B cell (primary cell): ENCODE results near the gene EVI2B. TPM values are rescaled to one million over a fixed set of nuclear protein-coding genes. Genes with fewer than 3 reads are reported as not detected.

ENCODE experiments used
- ATAC-seq: fragments of 200-7000 bp; cut with Tn5 transposase; one replicate; pipeline ENCODE4 v1.10.0; 2021; ENCODE audit warnings: low read depth, mild to moderate bottlenecking, moderate number of reproducible peaks, moderate library complexity
- CTCF ChIA-PET: fragments of 350-600 bp; sonication (Branson Sonifier 250); formaldehyde crosslinking; loops from one replicate; lab custom pipeline; 2021; ENCODE audit warnings: antibody characterized with exemption, inconsistent platforms; lab: Charles Lee
- POLR2A ChIA-PET: fragments of 350-600 bp; sonication (Branson Sonifier 250); formaldehyde crosslinking; loops from one replicate; lab custom pipeline; 2021; ENCODE audit warnings: antibody characterized with exemption; lab: Charles Lee
- DNase-seq: peaks from one replicate; pipeline ENCODE4 v3.0.0; 2013
- H2AFZ ChIP-seq: 2 replicates; pipeline ENCODE4 v1.6.1; 2012; ENCODE audit warnings: mild to moderate bottlenecking, low read depth, low read length; ENCODE audit not compliant: insufficient read depth, poor library complexity, severe bottlenecking
- H3K27ac ChIP-seq, 2 donors: 1 replicate in 1 of 2; 2 replicates in 1 of 2; pipeline ENCODE4 v1.5.1; 2012 to 2013; ENCODE audit warnings: low read length in 2 of 2, mild to moderate bottlenecking in 2 of 2, moderate library complexity in 1 of 2
- H3K27me3 ChIP-seq, 4 experiments: fragments of 200-600 bp in 1 of 4; sonication (generic) in 1 of 4; replicated peaks in 1 of 4; 1 replicate in 2 of 4; 2 replicates in 2 of 4; pipeline versions ENCODE4 v1.6.1 to v1.7.0; 2013 to 2016; ENCODE audit warnings: low read length in 3 of 4, mild to moderate bottlenecking in 2 of 4, mixed read lengths in 1 of 4, moderate library complexity in 1 of 4; ENCODE audit not compliant: insufficient read depth in 4 of 4, control insufficient read depth in 3 of 4; ENCODE audit errors: control extremely low read depth in 1 of 4
- H3K36me3 ChIP-seq, 2 experiments: replicated peaks in 1 of 2; 1 replicate in 1 of 2; 2 replicates in 1 of 2; pipeline versions ENCODE4 v1.6.1 to v1.7.1; 2013; ENCODE audit warnings: low read length in 1 of 2; ENCODE audit not compliant: insufficient read depth in 2 of 2, control insufficient read depth in 1 of 2; ENCODE audit errors: control extremely low read depth in 1 of 2, extremely low read depth in 1 of 2
- H3K4me1 ChIP-seq, 2 donors: fragments of 200-600 bp in 1 of 2; sonication (generic) in 1 of 2; 1 replicate in 1 of 2; 2 replicates in 1 of 2; pipeline versions ENCODE4 v1.5.1 to v1.6.1; 2013 to 2017; ENCODE audit warnings: low read length in 2 of 2; ENCODE audit not compliant: control insufficient read depth in 2 of 2, insufficient read depth in 2 of 2
- H3K4me2 ChIP-seq: replicated peaks from 2 replicates; pipeline ENCODE3; 2012; ENCODE audit warnings: mild to moderate bottlenecking, low read depth, low read length; ENCODE audit not compliant: poor library complexity, severe bottlenecking
- H3K4me3 ChIP-seq, 5 experiments: fragments of 200-600 bp in 1 of 5; sonication (generic) in 1 of 5; 1 replicate in 3 of 5; 2 replicates in 2 of 5; pipeline versions ENCODE4 v1.5.1 to v1.7.0; 2011 to 2016; ENCODE audit warnings: low read length in 4 of 5, mild to moderate bottlenecking in 4 of 5, low read depth in 2 of 5, control low read depth in 1 of 5, moderate library complexity in 1 of 5; ENCODE audit not compliant: insufficient read depth in 1 of 5; ENCODE audit errors: control extremely low read depth in 1 of 5, extremely low read depth in 1 of 5
- H3K79me2 ChIP-seq: fragments of 200-600 bp; sonication (generic); one replicate; pipeline ENCODE4 v1.6.0; 2016; ENCODE audit warnings: low read length; ENCODE audit not compliant: control insufficient read depth, insufficient read depth
- H3K9ac ChIP-seq: fragments of 200-600 bp; sonication (generic); 2 replicates; pipeline ENCODE4 v1.6.1; 2017; ENCODE audit warnings: mild to moderate bottlenecking, low read length, moderate library complexity
- H3K9me3 ChIP-seq, 3 donors: one replicate each; pipeline versions ENCODE4 v1.6.1 to v1.7.1; 2013; ENCODE audit warnings: low read length in 2 of 3; ENCODE audit not compliant: control insufficient read depth in 2 of 3, insufficient read depth in 1 of 3; ENCODE audit errors: control extremely low read depth in 1 of 3
- H4K20me1 ChIP-seq: 2 replicates; pipeline ENCODE4 v1.6.0; 2012; ENCODE audit warnings: mild to moderate bottlenecking, low read length; ENCODE audit not compliant: insufficient read depth, control insufficient read depth, poor library complexity, severe bottlenecking
- H3K27ac Mint-ChIP-seq: one replicate; pipeline ENCODE4 v1.8.0; 2021; ENCODE audit warnings: mixed read lengths
- H3K27me3 Mint-ChIP-seq: one replicate; pipeline ENCODE4 v1.8.0; 2021; ENCODE audit warnings: mixed read lengths
- H3K4me1 Mint-ChIP-seq: one replicate; pipeline ENCODE4 v1.8.0; 2021; ENCODE audit warnings: mixed read lengths
- H3K4me3 Mint-ChIP-seq: one replicate; pipeline ENCODE4 v1.8.0; 2021; ENCODE audit warnings: mixed read lengths
- H3K9me3 Mint-ChIP-seq: one replicate; pipeline ENCODE4 v1.8.0; 2022; ENCODE audit warnings: mixed read lengths; ENCODE audit not compliant: insufficient read depth
- EZH2 ChIP-seq: IDR thresholded peaks from 2 replicates; pipeline ENCODE4 v1.6.1; 2012; ENCODE audit warnings: borderline replicate concordance, low read depth, mild to moderate bottlenecking, moderate library complexity, low read length; ENCODE audit not compliant: insufficient read depth, poor library complexity, severe bottlenecking
- WGBS: methylation state at CpG from one replicate; pipeline ENCODE4 v1.1.5; 2013; ENCODE audit warnings: missing lambda C conversion rate; ENCODE audit not compliant: insufficient coverage; 5-methylcytosine and 5-hydroxymethylcytosine counted together
- intact Hi-C: fragments of 100-400 bp; cut with micrococcal nuclease; formaldehyde crosslinking; loops from one replicate; pipeline ENCODE4 v1.10.0; 2022
- polyA minus RNA-seq: library from RNA; depleted of rRNA, polyadenylated mRNA; stranded (reverse); fragments of >200 nt; gene quantifications from 2 replicates; pipeline ENCODE4 v1.2.3, GENCODE V29; 2012
- polyA plus RNA-seq: library from polyadenylated mRNA; depleted of rRNA; stranded (reverse); fragments of >200 nt; gene quantifications from 2 replicates; pipeline ENCODE4 v1.2.3, GENCODE V29; 2012
- total RNA-seq, 2 donors: library from RNA; stranded (reverse); fragments of 120-200 nt in 1 of 2; gene quantifications; 1 replicate in 1 of 2; 2 replicates in 1 of 2; pipeline versions ENCODE4 v1.2.3 to v1.2.4, GENCODE V29; 2013 to 2022
- TF ChIP-seq, protein P1 (sequence below): fragments of 200-600 bp; IDR thresholded peaks from one replicate; pipeline ENCODE4 v1.8.0; 2022; ENCODE audit warnings: antibody characterized with exemption, mild to moderate bottlenecking

Gene EVI2B, protein sequence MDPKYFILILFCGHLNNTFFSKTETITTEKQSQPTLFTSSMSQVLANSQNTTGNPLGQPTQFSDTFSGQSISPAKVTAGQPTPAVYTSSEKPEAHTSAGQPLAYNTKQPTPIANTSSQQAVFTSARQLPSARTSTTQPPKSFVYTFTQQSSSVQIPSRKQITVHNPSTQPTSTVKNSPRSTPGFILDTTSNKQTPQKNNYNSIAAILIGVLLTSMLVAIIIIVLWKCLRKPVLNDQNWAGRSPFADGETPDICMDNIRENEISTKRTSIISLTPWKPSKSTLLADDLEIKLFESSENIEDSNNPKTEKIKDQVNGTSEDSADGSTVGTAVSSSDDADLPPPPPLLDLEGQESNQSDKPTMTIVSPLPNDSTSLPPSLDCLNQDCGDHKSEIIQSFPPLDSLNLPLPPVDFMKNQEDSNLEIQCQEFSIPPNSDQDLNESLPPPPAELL
- total RNA-seq (125 and 132 TPM in 2 replicates), polyA plus RNA-seq (69.6 and 135 TPM in 2 replicates), polyA minus RNA-seq (110 and 131 TPM in 2 replicates)
- 170 TPM for total RNA-seq (2013)

DNA sequence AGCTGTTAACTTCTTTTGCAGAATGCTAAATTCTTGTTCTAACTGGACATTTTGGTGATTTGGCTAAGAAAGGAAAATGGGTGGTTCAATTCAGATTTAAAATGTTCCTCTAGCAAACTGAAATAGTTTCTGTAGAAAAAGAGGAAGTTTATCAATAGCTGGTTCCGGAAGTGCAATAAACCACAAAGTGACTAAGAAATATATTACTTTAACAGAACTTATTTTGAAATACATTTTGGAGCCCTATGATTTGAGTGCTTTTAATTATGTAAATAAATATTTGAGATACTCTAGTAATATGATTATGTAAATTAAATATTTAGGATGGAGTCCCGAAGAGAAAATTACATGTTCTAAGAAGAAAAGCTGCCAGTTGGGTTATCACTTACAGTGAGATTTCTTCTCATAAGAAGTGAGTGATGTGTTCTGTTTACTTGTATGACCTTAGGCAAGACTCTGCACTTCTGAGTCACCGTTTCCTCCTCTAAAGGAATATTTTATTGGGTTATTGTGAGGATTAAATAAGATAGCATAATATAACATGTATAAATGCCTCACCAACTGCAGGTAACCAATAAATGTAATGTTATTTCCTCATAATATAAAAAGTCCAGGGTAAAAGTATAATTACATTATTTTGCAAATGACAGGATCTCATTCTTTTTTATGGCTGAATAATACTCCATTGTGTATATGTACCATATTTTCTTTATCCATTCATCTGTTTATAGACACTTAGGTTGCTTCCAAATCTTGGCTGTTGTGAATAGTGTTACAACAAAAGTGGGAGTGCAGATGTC, at the start of gene EVI2B:
EVI2B (minus strand) TSS at position 73 of the 800 bp plus-strand sequence. CDS start 8,445 bp downstream, outside the sequence.
- H3K9ac ChIP-seq: peak within 1 kb of the TSS; percentile 79
- H3K4me2 ChIP-seq: peak within 1 kb of the TSS; percentile 79
- ATAC-seq (peak; percentile 31), DNase-seq (peak; percentile 76)
- ChIA-PET CTCF (interaction anchor here (0.6 to 1.4 kb wide), 6 partner anchors 7 to 187 kb away, joined by 3 to 4 read pairs (median 3); partner anchors contain the start of gene EVI2A), POLR2A (interaction anchor here (0.5 to 1.2 kb wide), 3 partner anchors 180 to 574 kb away, joined by 4 to 6 read pairs (median 5); no protein-coding TSS in a partner anchor)
- Mint-ChIP-seq H3K27me3 (no peaks in the 10 kb centered on the region), H3K4me3 (peak within 1 kb of the TSS; percentile 86), H3K9me3 (no peaks in the 10 kb centered on the region), H3K4me1 (peaks cover 61% of the 10 kb centered on the region), H3K27ac (peak within 1 kb of the TSS; percentile 91)
- WGBS: no CpG with 5 or more reads among the region's 3 CpGs
- no peaks in the 10 kb centered on the region for H3K27me3 ChIP-seq
- peaks cover 0 to 5% of the 10 kb centered on the region in 2 experiments for H3K36me3 ChIP-seq
- no peaks in the 10 kb centered on the region for H3K9me3 ChIP-seq
- intact Hi-C loops: loop anchor here (5.0 to 10.0 kb wide), 3 partner anchors 219 to 571 kb away; partner anchors contain the start of gene NF1
- H3K79me2 ChIP-seq: peaks cover 88% of the 10 kb centered on the region
- H3K4me1 ChIP-seq: peaks cover 27 to 45% of the 10 kb centered on the region in 2 donors
- H2AFZ ChIP-seq: no peak within 1 kb of the TSS
- no peak for TF ChIP-seq EZH2
- TF ChIP-seq, protein P1, sequence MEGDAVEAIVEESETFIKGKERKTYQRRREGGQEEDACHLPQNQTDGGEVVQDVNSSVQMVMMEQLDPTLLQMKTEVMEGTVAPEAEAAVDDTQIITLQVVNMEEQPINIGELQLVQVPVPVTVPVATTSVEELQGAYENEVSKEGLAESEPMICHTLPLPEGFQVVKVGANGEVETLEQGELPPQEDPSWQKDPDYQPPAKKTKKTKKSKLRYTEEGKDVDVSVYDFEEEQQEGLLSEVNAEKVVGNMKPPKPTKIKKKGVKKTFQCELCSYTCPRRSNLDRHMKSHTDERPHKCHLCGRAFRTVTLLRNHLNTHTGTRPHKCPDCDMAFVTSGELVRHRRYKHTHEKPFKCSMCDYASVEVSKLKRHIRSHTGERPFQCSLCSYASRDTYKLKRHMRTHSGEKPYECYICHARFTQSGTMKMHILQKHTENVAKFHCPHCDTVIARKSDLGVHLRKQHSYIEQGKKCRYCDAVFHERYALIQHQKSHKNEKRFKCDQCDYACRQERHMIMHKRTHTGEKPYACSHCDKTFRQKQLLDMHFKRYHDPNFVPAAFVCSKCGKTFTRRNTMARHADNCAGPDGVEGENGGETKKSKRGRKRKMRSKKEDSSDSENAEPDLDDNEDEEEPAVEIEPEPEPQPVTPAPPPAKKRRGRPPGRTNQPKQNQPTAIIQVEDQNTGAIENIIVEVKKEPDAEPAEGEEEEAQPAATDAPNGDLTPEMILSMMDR: no peak
- peak within 1 kb of the TSS; percentile 54 to 70 for H3K27ac ChIP-seq
- H3K4me3 ChIP-seq: peak within 1 kb of the TSS; percentile 58 to 98 (median 80)
- no peaks in the 10 kb centered on the region for H4K20me1 ChIP-seq
